Measurements from ENCODE around the gene FKBP7.
"Not testable (repeated sequence)": the region's sequence is repeated elsewhere in the genome, so short reads cannot be mapped to it uniquely, and the experiment has no call there.

FKBP7 gene

DNA sequence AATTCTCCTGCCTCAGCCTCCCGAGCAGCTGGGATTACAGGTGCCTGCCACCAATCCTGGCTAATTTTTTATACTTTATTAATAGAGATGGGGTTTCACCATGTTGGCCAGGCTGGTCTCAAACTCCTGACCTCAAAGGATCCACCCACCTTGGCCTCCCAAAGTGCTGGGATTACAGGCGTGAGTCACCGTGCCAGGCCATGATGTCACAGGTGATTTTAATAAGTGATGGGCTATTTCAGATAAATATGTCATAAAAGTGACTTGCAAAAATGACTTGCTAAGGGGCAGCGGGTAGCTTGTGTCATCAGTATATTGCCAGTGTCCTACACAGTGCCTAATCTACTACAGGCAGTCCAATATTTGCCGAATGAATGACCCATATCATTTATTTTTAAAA is 7.1 kb downstream of the FKBP7 start:
- H3K4me3 ChIP-seq (ENCODE audit: low read length); H3K36me3 ChIP-seq (ENCODE audit: insufficient read depth, low read depth, low read length); H3K27ac ChIP-seq (ENCODE audit: low read length); H3K9me3 ChIP-seq (ENCODE audit: insufficient read depth, low read depth, low read length); H3K27me3 ChIP-seq (ENCODE audit: insufficient read depth, low read length); H3K4me1 ChIP-seq (ENCODE audit: insufficient read depth, low read length); H3K9ac ChIP-seq (ENCODE audit: low read depth, low read length): not testable (repeated sequence)

DNA sequence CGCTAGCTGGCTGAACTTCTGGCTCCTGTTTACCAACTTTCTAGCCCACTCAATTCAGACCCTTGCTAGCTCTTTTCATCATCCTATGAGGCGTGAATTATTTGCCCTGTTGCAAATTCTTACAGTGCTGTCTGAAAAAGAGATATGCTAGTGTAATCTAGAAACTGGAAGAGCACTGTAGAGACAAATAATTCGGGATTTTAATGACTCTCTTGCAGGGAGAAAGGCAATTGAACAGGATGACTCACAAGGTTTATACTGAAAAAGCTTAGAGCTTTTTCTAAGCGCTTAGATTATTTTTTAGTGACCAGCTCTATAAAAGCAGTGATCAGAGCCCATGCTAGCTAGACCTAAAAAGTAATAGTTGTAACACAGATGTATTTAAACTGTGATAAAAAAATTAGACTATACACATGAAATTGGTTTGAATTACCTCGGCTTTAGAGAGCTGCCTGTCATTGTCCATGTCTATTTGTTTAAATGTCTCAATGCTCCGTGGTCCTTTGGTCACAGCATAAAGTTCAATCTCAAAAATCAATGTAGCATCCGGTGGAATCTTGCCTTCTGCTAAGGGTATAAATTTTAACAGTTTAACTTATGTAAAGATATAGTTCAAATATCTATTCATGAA is 9.1 kb downstream of the FKBP7 start:
- no peaks in the 10 kb centered on the region for H3K27me3 ChIP-seq (ENCODE audit: insufficient read depth, low read length)
- H3K9me3 ChIP-seq (ENCODE audit: insufficient read depth, low read depth, low read length): no peaks in the 10 kb centered on the region
- no peak overlapping the region for H3K9ac ChIP-seq (ENCODE audit: low read depth, low read length)
- no peak overlapping the region for H3K4me3 ChIP-seq (ENCODE audit: low read length)
- H3K27ac ChIP-seq (ENCODE audit: low read length): no peak overlapping the region
- H3K4me1 ChIP-seq (ENCODE audit: insufficient read depth, low read length): no peaks in the 10 kb centered on the region
- H3K36me3 ChIP-seq (ENCODE audit: insufficient read depth, low read depth, low read length): no peaks in the 10 kb centered on the region

DNA sequence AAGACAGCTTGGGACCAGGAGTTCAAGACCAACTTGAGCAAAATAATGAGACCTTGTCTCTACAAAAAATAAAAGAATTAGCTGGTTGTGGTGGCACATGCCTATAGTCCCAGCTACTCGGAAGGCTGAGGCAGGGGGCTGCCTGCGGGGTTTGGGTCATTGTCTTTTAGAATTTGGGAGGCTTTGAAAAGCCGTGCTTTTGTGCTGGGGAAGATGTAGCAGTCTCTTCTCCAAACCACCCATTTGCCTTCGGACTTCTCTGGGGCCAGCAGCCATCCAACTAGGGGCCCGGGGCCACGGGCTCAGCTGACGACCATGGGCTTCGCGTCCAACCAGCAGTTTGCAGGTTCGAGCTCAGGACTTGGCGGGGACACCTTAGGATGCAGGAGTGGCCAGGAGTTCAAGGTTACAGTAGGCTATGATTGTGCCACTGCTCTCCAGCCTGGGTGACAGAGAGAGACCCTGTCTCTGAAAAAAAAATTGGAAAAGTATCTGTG is 21.0 kb downstream of the FKBP7 start:
- Histone ChIP-seq H3K9ac (ENCODE audit: low read depth, low read length) (no peak overlapping the region), H3K27me3 (ENCODE audit: insufficient read depth, low read length) (no peaks in the 10 kb centered on the region), H3K9me3 (ENCODE audit: insufficient read depth, low read depth, low read length) (no peaks in the 10 kb centered on the region), H3K4me1 (ENCODE audit: insufficient read depth, low read length) (no peaks in the 10 kb centered on the region), H3K36me3 (ENCODE audit: insufficient read depth, low read depth, low read length) (no peaks in the 10 kb centered on the region), H3K4me3 (ENCODE audit: low read length) (no peak overlapping the region), H3K27ac (ENCODE audit: low read length) (no peak overlapping the region)

DNA sequence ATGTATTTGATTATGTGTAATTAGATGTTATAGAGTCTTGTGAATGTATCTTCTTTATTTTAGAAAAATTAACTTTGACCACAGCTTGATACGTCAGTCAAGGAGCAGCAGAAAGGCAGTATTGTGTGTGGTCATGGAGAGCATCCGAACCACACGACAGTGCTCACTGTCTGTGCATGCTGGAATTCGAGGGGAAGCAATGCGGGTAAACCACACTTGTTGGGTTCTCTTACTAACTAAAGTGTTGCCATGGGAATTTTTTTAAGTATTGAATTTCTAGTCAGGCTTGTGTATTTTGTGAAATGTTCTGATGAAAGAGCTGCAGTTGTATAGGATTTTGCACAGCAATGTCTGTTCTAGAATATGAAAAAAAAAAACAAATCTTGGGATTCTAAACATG is 22.5 kb downstream of the FKBP7 start:
- H3K27ac ChIP-seq (ENCODE audit: low read length): no peak overlapping the region
- no peaks in the 10 kb centered on the region for H3K9me3 ChIP-seq (ENCODE audit: insufficient read depth, low read depth, low read length)
- H3K9ac ChIP-seq (ENCODE audit: low read depth, low read length): no peak overlapping the region
- no peaks in the 10 kb centered on the region for H3K36me3 ChIP-seq (ENCODE audit: insufficient read depth, low read depth, low read length)
- H3K27me3 ChIP-seq (ENCODE audit: insufficient read depth, low read length): no peaks in the 10 kb centered on the region
- no peak overlapping the region for H3K4me3 ChIP-seq (ENCODE audit: low read length)
- H3K4me1 ChIP-seq (ENCODE audit: insufficient read depth, low read length): no peaks in the 10 kb centered on the region

DNA sequence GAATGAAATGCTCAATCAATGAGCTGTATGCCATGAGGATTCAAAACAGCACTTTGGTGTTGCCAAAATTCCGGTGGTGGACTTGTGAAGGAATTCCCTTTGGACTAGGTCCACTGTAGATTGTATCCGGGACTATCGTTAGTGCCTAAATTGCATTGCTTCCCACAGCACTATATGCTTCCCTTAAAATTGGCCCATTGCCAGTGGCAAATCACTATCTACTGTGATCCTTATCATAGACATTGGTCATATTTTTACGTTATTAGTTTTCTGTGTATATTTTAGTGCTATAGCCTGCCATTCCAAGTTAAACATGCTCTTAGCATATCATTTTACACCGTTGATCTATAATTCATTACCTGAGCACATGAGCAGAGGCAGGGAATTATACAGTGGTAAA is 25.5 kb downstream of the FKBP7 start:
- Histone ChIP-seq H3K27me3 (ENCODE audit: insufficient read depth, low read length) (no peaks in the 10 kb centered on the region), H3K9me3 (ENCODE audit: insufficient read depth, low read depth, low read length) (no peaks in the 10 kb centered on the region), H3K4me1 (ENCODE audit: insufficient read depth, low read length) (peaks cover 3% of the 10 kb centered on the region; the same call in 1 of the 2 replicates), H3K36me3 (ENCODE audit: insufficient read depth, low read depth, low read length) (peaks cover 17% of the 10 kb centered on the region; the same call in 1 of the 2 replicates), H3K27ac (ENCODE audit: low read length) (no peak overlapping the region), H3K4me3 (ENCODE audit: low read length) (no peak overlapping the region), H3K9ac (ENCODE audit: low read depth, low read length) (no peak overlapping the region)

DNA sequence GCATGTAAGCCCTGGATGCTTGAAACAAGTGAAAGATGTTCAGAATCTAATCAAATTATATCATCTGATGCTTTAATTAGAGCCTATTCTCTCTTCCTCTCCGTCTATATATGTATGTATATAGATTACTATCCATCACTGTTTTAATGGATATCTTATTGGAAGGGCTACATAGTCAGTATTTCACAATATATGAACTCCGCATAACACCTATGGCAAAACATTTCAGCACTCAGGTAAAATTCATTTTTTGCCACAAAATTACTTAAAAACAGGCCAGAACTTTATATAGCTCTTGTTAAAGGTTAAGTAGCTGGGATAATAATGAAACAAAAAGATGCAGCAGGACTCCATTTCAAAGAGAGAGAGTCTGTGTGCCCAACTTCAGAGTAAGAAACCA is 26.1 kb downstream of the FKBP7 start:
- Histone ChIP-seq H3K27ac (ENCODE audit: low read length) (no peak overlapping the region), H3K4me1 (ENCODE audit: insufficient read depth, low read length) (peaks cover 3% of the 10 kb centered on the region; the same call in 1 of the 2 replicates), H3K36me3 (ENCODE audit: insufficient read depth, low read depth, low read length) (peaks cover 22% of the 10 kb centered on the region), H3K27me3 (ENCODE audit: insufficient read depth, low read length) (no peaks in the 10 kb centered on the region), H3K9ac (ENCODE audit: low read depth, low read length) (peak overlapping the region; percentile 97; the same call in 1 of the 2 replicates), H3K4me3 (ENCODE audit: low read length) (no peak overlapping the region), H3K9me3 (ENCODE audit: insufficient read depth, low read depth, low read length) (no peaks in the 10 kb centered on the region)

DNA sequence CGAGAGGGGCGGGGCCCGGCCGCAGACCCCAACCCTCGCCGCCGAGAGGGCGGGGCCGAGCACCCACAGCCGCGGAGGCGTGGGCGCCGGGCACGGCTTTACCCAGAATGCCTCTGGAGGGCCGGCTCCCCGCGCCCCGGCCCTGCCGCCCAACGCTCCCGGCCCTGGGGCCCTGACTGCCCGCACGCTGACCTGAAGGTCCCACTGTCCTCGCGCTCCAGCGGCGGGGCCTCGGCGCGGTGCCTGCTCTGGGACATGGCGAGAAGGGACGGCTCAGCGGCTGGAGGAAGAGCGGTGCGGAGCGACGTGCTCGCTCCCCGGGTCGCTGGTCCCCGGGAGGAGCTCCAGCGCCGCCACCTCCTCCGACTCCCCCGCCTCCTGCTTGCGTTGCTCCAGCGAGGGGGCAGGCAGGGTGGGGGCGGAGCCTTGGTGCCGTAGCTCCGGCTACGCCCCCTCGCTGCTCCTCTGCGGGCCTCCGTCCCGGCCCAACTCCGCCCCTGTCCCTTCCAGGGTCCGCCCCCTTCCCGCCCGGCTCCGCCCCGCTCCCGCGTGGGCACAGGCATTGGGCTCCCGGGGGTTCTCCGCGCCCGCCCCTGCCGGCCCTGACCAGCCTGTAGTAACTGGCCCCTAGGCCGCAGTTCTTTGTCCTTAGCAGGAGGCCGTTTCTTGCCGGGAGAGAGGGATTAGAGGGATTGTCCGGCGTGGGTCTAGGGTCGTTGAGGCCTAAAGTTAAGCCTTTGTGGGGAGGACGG is 27.4 kb downstream of the FKBP7 start, which contains the start of the genes PJVK and PRKRA:
Gene PJVK, plus strand, starts transcription at position 605 of the 752 bp plus-strand sequence. CDS start 2,032 bp downstream, outside the sequence.
Gene PRKRA, minus strand, starts transcription at position 402 of the 752 bp plus-strand sequence. Its CDS starts 145 bp downstream, at position 257.
- Histone ChIP-seq H3K36me3 (ENCODE audit: insufficient read depth, low read depth, low read length) (peaks cover 32% of the 10 kb centered on the region), H3K4me1 (ENCODE audit: insufficient read depth, low read length) (peaks cover 3% of the 10 kb centered on the region; the same call in 1 of the 2 replicates), H3K27ac (ENCODE audit: low read length) (peak within 1 kb of the TSS; percentile 96), H3K27me3 (ENCODE audit: insufficient read depth, low read length) (no peaks in the 10 kb centered on the region), H3K9me3 (ENCODE audit: insufficient read depth, low read depth, low read length) (no peaks in the 10 kb centered on the region), H3K9ac (ENCODE audit: low read depth, low read length) (peak within 1 kb of the TSS; percentile 97), H3K4me3 (ENCODE audit: low read length) (peak within 1 kb of the TSS; percentile 76)

DNA sequence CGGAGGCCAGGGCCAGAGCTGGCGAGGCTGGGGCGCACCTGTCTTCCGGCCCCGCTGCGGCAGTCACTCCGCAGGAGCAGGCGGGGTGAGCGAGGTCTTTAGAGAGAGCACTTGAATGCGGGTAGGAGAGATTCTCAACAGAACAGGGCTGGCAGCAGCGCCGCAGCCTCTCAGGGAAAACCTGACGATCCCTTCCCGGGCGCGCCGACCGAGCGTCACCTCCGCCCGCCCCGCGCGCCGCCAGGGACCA is 28.0 kb downstream of the FKBP7 start:
- H3K4me3 ChIP-seq (ENCODE audit: low read length): peak overlapping the region; percentile 76

DNA sequence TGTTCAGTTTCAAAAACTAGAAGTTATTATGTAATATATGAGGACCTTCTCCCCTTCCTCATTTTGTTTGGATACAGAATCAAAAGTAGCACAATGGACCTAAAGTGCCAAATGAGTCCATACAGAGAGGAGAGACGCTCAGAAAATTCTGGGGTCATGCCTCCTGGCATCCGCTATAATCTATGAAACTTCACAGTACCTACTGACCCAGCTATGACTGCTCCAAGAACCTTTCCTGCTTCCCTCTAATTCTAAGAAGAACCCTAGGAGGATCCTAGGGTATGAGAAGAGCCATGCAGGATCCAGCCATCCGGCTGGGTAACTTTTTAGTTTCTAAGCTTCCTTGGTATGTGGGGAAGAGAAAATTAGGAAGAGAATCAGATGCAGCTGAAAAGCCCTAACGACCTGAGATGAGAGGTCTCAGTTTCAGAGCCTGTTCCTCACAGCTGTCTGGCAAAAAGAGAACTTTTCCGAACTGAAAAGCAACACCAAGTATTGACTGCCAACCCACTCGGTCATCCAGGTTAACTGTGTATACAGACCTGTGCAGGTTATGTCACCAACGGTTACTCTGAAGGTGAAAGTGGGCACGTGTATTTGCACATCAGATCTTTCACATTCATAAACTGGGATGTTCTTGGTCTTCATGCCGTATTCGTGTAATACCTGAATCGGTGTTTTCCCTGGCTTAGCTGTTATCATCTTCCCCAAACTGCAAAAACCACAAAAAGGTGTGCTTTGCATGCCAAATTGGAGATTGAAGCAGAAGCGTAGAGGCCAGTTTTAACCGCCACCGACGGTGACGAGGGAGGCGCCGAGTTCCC is 28.5 kb downstream of the FKBP7 start:
- peaks cover 42% of the 10 kb centered on the region for H3K36me3 ChIP-seq (ENCODE audit: insufficient read depth, low read depth, low read length)
- H3K4me3 ChIP-seq (ENCODE audit: low read length): peak overlapping the region; percentile 76
- no peak overlapping the region for H3K27ac ChIP-seq (ENCODE audit: low read length)
- no peaks in the 10 kb centered on the region for H3K9me3 ChIP-seq (ENCODE audit: insufficient read depth, low read depth, low read length)
- H3K4me1 ChIP-seq (ENCODE audit: insufficient read depth, low read length): peaks cover 3% of the 10 kb centered on the region; the same call in 1 of the 2 replicates
- H3K27me3 ChIP-seq (ENCODE audit: insufficient read depth, low read length): no peaks in the 10 kb centered on the region
- H3K9ac ChIP-seq (ENCODE audit: low read depth, low read length): peak overlapping the region; percentile 97; the same call in 1 of the 2 replicates

More for the DNA sequence above, 28.0 kb downstream of the FKBP7 start:
- peaks cover 3% of the 10 kb centered on the region; the same call in 1 of the 2 replicates for H3K4me1 ChIP-seq (ENCODE audit: insufficient read depth, low read length)
- peak overlapping the region; percentile 97; the same call in 1 of the 2 replicates for H3K9ac ChIP-seq (ENCODE audit: low read depth, low read length)
- H3K27me3 ChIP-seq (ENCODE audit: insufficient read depth, low read length): no peaks in the 10 kb centered on the region
- no peaks in the 10 kb centered on the region for H3K9me3 ChIP-seq (ENCODE audit: insufficient read depth, low read depth, low read length)
- no peak overlapping the region for H3K27ac ChIP-seq (ENCODE audit: low read length)
- H3K36me3 ChIP-seq (ENCODE audit: insufficient read depth, low read depth, low read length): peaks cover 36% of the 10 kb centered on the region

DNA sequence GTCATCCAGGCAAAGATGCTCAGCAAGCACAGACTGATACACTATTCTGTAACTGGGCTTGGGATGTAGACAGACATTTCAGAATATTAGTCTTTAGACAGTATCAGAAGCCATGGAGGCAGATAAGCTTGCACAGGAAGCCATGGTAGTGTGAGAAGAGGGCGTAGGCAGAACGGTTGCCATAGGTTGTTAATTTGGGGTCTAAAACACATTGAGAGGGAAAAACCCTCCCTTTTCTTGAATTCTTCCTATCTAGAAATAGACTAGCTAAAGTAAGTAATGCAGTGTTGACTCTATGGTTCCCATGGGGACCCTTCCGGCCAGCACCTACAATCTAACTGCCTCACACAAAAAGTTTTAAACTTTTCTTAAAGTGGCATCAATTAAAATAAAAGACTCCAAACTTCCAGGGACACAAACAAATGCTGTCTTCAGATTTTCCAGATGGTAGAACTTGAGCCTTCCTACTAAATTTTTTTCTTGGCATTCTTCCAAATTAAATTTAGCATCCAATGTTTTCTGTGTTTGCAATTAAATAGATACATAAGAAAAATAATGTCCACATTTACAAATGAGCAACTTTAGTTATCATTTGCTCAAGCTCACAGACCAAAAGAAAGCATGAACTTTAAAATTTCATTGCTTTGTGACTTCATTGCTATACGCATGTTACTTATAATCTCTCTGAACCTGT is 29.3 kb downstream of the FKBP7 start:
- peak overlapping the region; percentile 76 for H3K4me3 ChIP-seq (ENCODE audit: low read length)
- peaks cover 3% of the 10 kb centered on the region; the same call in 1 of the 2 replicates for H3K4me1 ChIP-seq (ENCODE audit: insufficient read depth, low read length)
- H3K9ac ChIP-seq (ENCODE audit: low read depth, low read length): peak overlapping the region; percentile 97; the same call in 1 of the 2 replicates
- H3K27ac ChIP-seq (ENCODE audit: low read length): no peak overlapping the region
- no peaks in the 10 kb centered on the region for H3K27me3 ChIP-seq (ENCODE audit: insufficient read depth, low read length)
- H3K9me3 ChIP-seq (ENCODE audit: insufficient read depth, low read depth, low read length): no peaks in the 10 kb centered on the region
- H3K36me3 ChIP-seq (ENCODE audit: insufficient read depth, low read depth, low read length): peaks cover 50% of the 10 kb centered on the region

DNA sequence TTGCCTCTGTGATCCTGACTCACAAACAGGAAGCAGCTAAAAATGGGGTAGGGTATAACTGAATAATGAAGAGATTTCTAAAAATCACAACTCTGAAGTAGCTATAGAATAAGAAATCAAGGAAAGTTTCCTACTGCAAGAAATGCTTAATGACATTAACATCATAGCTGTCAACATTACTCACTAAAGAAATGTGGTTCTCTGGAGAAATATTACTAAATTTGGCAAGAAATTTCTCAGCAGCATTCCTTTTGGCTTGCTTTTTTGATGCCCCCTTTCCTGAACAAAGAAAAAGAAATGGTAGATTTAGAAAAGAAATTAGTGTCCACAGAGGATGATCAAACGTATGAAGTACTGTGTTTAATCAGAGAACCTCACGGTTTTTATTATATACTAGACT is 37.0 kb downstream of the FKBP7 start:
- no peak overlapping the region for H3K27ac ChIP-seq (ENCODE audit: low read length)
- no peak overlapping the region for H3K4me3 ChIP-seq (ENCODE audit: low read length)
- no peaks in the 10 kb centered on the region for H3K9me3 ChIP-seq (ENCODE audit: insufficient read depth, low read depth, low read length)
- no peaks in the 10 kb centered on the region for H3K4me1 ChIP-seq (ENCODE audit: insufficient read depth, low read length)
- peaks cover 97% of the 10 kb centered on the region for H3K36me3 ChIP-seq (ENCODE audit: insufficient read depth, low read depth, low read length)
- H3K27me3 ChIP-seq (ENCODE audit: insufficient read depth, low read length): no peaks in the 10 kb centered on the region
- H3K9ac ChIP-seq (ENCODE audit: low read depth, low read length): no peak overlapping the region
